GM19463 (cell line): ENCODE data around the gene CHCHD6.

Source experiments
- ATAC-seq: cut with Tn5 transposase; IDR thresholded peaks from one replicate; pipeline ENCODE4 v1.9.1; 2021; ENCODE audit warnings: mild to moderate bottlenecking, moderate library complexity; ENCODE audit not compliant: unreplicated experiment

CHCHD6 gene

DNA sequence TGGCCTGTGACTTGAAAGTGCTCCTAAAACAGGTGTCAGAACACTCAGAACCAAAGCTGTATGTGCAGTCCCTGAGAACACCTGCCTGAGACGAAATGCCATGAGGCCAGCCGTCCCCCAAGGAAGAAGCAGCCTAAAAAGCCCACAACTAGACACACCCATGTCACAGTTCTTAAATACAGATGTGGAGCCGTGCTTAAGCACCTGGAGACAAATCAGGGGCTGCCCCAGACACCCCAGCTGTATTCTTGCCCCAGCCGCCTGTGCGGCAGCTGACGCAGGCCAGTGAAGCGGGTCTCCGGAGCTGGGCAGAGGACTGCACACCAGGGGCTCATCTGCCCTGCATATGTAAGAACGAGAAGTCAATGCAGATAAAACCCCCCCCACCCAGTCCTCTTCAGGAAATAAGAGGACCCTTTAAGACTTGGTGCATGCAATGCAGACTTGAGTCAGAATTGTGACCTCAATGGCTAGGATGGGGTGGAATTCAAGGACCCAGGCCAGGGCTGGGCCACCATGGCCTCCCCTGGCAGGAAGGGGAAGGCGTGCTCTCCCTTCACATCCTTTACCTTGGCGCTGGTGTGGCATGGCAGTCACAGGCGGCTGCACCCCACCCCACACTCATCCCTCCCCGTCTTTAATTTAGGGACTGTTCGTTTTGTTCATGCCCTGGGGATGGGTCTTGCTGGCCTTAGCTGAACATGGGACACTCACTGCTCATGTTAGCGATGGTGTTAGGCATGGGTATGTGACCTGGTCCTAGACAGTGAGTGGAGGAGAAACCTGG lies 251.2 kb downstream of the CHCHD6 start:
- ATAC-seq: peak; percentile 63

DNA sequence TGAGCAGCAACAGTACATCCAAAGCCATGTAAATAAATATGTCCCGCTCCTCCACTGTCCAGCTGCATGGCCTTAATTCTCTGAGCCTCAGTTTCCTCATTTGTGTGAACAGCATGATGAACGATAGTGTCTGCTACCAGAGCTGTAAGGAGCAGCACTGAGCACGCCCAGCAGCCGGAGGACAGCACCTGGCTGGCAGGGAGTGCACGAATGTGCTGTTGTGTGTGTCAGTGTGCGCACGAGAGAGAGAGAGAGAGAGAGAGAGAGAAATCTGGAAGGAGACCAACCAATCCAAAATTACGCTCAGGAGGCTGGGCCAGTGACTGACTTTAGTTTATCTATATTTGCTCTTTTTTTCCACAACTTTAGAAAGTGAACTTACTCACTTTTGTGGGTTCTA lies 252.3 kb downstream of the CHCHD6 start:
- ATAC-seq: no peak

DNA sequence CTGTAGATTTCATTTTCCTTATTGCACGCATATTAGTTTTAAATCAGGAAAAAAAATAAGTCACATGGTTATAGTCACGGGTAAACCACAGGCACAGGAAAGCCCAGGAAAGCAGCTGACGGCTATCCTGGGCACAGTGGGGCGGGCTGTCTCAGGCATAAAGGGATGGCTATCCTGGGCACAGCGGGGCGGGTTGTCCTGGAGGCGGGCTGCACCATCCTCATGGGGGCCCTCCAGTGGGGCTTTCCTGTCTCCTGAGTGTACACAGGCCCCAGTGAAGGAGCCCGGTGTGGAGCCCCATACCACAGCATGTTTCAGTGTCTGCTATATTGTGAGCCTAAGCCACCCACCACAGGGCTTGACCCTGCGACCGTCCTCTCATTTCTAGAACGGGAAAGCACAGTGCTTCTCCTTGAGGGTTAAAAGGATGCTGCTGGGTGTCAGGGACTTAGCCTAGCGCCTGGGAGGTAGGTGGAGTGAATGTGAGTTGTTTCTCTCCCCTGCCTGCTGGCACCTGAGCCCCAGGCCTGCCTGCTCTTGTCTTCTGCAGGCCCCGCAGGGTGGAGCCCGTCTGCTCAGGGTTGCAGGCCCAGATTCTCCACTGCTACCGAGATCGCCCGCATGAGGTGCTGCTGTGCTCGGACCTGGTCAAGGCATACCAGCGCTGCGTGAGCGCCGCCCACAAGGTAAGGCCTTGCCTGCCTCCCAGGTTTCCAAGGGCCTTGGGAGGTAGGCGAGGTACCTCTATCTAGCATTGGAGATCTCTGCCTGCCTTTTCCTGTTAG lies 253.0 kb downstream of the CHCHD6 start:
- ATAC-seq: no peak

DNA sequence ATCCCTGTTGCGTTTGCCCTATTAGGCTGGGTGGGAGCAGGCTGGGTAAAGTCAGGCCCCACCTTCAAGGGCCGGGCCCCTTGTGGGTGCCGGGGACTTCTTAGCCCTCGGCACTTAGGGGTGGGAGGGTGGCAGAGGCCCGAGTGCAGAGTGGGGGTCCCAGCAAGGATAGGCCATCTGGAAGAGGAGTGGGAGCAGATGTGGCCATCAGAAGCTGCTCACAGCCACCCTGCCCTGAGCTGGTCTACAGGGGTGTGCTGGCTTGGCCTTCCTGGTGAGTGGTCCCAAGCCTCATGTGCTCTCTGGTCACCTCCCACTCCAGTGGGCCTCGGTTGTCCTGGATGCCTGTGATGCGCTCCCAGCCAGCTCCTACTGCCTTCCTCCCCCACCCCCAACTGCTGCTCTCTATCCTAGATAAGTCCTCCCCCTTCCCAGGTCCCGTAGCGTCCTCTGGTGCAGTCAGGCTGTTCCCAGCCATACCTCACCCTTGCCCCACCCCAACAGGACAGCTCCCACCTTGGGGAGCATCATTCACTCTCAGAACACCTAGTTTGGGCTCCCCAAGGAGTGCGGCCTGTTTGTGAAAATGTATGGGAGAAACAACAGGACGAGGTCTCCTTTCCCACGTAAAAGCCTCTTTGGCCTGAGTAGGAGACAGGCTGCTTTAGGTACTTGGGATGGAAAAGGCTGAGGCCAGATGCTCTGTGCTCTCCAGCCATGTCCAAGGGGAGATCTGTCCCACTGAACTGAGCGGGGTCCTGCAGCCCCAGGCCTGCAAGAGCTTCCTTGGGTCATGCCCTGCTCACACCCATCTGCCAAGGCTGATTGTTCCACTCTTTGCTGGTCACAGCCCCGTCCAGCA lies 254.0 kb downstream of the CHCHD6 start:
- no peak for ATAC-seq

DNA sequence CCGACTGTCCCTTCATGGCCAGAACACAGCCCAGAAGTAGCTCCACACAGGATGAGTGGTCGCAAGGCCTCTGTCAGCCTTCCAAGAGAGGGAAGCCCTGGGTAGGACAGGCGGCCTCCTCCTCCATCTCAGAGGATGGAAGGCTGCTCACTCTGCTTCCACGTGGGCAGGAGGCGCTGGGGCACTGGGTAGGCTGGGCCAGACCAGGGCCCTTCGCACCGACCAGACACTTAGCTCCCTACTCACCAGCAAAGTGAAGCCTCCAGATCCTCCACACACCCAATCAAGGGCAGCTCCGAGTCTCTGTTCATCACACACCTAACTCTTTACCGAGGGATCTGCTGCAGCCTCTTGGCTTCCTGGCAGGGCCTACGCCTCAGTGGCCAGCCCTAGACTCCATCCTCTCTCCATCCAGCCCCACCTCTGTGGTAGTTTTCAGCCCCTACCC lies 254.6 kb downstream of the CHCHD6 start:
- ATAC-seq: no peak

DNA sequence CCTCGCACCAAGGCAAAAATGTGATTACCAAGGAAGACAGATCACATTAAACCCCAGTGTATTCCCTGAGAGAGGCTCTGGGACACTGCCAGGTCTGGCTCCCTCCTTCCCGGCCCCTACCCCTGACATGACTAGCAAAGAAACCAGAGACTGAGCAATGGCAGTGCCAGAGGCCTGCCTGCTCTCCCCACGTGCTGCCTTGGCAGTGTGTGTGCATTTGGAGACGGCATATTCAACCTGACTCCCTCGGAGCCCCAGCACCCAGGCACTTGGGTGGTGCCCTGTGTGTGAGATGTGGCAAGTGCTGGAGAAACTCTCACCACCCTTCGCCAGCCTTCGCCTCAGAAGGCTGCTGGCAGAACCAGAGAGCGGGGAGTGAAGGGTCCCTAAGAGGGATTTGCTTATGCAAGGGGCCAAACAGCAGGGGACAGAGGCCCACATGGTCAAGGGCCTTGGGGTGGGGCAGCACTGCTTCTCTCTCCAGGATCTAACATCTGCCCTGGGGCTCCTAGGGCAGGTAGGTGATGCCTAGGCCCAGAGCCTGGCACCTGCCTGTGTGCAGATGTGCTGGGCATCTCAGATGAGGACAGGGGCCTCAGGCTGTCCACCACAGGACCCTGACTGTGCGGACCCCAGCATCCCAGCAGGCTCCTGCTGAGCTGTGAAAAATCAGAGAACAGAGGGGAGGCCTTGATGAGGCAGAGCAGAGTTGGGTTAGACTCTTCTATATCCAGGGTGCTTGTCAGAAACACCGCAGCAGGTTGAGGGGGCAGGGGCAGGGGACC lies 255.3 kb downstream of the CHCHD6 start:
- ATAC-seq: no peak

DNA sequence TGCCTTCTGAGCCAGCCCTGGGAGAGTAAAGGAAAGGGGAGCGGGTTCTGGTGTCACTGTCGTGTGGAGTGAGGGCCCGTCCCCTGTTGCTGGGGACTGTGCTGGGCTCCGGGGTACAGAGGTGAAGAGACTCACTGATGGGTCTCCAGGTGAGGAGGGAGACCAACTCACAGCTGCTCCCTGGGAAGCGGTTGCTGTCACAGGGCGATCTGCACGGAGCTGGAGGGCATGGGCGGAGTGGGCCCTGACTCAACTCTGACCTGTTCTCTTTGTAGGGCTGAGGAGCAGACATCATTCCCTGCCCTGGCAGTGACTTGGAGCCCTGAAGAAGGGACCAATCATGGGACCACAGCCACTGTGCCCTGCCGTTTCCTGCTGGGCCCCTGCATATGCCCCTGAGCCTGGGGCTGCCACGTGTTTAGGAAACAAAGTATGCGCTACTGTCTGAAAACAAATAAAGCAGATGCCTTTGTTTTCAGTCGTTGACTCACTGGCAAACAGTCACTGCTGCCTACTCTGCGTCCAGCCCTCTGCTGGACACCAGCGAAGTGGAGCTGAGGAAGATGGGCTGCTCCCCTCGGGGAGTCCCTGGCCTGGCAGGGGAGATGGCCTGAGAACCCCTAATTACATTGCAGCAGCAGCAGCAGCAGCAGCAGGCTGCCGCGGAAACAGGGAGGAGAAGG lies 256.0 kb downstream of the CHCHD6 start:
- no peak for ATAC-seq

DNA sequence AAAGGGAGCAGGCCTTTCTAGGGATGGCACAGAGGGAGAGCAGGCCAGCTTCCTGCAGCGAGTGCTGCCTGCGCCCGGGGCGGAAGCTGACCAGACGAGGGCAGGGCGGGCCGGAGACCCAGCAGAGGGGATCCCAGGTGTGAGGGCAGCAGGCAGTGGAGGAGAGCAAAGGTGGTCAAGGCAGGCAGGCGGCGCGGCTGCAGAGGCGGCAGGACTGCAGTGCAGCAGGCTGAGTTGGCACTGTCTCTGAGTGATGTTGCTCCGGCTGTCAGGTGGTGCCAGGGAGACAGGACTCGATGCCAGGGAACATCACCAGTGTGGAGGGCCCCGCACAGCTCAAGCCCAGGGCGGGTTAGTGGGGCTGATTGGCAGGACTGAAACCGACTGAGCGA lies 256.6 kb downstream of the CHCHD6 start:
- no peak for ATAC-seq

DNA sequence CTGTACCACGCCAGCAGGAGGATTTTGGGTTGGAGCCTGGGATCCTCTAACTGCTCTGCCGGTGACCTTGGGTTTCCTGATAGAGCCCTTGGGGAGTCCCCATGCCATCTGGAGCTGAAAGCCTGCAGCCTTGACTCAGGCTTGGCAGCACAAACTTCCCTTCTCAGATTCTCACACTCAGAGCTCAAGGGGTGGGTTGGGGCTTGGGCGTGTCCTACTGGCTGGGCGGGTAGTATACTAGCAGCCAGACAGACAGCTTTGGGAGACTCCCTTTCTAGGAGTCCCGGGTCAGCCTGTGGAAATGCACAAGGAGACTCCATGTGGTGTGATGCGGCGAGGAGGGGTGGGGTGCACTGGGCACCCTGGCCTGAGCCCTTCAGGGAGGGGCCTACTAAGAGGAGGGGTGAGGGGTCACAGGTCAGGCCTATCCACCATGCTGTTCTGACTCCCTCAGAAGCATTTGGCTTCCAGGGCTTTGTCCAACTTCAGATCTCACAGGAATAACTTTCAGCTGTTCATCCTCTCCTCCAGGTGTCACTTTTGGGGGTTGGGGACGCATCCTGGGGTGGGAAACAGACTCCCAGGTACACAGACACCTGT lies 257.3 kb downstream of the CHCHD6 start:
- ATAC-seq: peak; percentile 93

DNA sequence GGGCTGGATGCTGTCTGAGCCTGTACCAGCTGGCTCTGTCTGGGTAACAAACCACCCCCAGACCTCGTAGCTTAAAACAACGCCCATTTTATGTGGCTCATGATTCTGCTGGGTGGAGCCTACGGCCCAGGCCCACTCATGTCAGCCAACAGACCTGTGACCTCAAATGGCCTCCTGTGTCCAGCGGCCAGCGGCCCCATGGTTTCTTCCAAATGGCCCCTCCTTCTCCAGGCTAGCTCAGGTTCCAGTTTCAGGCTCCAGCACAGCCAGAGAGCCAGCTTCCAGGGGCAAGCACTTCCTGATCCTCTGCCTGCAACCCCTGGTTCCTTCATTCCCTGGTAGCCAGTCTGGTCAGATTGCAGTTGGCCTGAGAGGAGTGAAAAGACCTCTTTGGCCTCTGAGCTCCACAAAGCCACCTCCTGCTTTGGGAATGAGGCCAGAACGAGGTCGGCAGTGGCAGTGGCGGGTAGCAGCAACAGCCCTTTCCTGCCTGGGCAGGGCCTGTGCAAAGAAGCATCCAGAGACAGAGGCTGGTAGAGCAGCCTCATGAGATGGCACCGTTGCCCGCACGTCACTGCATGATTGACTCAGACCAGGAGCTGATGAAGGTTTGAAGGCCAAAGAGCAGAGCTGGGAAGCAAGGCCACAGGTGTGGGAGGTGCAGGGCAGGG lies 257.9 kb downstream of the CHCHD6 start:
- no peak for ATAC-seq

DNA sequence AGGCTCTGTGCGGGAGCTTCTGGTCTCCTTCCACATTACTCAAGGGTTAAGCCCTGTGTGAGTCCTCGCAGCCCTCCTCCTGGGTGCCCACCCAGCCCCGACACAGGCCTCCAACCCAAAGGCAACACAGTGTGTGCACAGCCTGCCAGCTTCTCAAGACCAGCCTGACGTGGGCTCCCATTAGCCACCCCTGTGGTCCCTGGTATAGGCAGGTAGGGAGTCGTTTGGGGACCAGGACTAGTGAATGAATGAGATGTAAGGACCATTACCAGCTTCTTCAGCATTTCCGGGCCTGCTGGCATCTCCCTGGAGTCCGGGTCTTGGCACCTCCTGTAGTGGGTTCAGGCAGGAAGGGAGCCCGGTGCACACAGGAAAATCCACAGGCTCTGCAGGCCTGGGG lies 258.7 kb downstream of the CHCHD6 start:
- ATAC-seq: no peak

DNA sequence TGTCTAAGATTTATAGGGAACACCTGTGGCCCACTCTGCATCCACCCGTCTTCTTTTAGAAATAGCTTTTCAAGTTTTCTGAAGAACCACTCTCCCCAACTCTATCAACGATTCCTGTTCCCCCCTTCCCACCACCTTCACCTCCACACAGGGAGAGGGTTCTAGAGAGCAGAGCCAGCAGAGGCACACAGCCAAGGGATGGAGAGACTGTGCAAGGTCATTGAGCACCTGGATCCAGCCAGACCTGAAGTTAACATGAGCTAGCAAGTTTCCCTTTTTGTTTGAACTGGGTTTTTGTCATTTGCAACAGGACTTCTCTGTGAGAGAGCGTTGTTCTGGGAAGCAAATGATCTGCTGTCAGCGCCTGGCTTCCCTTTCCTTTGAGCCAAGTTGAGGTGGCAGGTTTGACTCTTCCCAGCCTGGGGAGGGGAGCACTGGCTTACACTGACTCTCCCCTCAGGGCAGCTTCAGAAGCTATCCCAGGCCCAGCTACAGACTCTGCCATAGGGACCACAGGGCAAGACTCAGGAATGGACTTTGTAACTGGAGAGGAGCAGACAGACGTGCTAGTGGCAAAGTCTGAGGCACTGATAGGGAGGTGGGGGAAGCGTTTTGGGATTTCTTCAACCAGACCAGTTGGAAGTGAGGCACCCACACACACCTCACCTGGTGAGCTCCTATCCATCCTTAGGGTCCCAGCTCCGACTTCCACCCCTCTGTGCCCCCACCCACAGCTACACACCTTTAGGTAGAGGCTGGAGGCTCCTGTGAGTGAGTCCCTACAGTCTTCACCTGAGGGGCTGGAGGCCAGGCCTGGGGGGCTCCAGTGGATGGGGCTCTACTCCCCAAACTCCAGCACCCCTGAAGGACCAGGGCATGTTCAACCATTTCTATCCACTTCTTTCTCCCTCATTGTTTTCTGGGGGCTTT lies 259.5 kb downstream of the CHCHD6 start:
- ATAC-seq: no peak

DNA sequence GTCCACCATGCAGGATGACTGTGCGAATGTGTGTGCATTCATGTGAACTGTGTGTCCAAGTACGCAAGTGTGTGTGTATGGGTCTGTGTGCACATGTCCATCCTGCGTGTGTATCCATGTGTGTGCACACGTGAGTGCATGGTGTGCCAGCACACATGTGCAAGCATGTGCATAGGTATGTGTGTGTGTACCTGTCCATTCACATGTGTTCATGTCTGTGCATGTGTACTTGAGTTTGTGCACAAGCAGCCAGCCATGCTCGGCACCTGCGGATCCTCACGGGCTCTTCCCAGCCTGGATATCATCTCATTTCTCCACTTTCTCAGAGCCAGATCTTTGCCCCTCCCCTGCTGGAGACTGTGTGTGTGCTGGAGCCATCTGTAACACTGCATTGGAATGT lies 260.2 kb downstream of the CHCHD6 start:
- no peak for ATAC-seq

DNA sequence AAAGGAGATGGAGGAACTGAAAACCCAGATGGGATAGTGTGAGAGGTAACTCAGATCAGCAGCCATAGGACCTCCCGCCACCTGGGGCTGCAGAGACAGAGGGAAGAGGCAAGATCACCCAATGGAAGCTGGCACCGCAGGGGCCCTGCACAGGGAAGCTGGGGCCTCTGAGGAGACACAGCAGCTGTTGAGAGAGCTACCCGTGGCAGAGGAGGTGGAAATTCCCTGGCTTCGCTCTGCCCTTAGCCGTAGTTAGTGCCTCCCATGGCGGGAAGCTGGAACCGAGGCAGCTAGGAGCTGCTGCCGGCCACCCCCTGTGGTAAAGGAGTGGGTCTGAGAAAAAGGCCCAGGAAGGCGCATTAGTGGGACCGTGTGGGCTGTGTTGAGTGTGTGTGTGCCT lies 260.9 kb downstream of the CHCHD6 start:
- ATAC-seq: no peak

DNA sequence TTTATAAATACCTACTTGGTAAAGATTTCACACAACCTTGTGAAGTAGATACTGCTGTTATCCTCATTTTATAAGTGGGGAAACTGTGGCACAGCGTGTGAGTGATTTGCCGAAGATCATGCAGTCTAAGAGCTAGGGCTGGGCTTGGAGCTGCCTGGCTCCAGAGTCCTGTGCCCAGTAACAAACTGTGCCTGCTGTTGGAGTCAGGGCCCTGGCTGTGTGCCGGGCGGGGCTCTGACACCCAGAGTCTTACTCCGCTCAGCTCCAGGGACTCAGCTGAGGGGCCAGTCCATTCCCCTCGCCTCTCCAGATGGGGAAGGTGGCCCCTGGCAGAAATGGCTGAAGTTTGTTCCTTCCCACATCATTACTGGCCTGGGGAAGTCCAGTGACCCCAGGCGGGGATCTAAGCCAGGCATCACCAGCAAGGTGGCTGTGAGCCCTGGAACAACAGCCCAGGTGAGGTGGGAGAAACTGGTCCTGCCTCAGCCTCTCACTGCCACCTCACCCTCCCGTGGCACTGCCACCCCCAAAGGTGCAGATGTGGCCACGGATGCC lies 261.6 kb downstream of the CHCHD6 start:
- no peak for ATAC-seq

DNA sequence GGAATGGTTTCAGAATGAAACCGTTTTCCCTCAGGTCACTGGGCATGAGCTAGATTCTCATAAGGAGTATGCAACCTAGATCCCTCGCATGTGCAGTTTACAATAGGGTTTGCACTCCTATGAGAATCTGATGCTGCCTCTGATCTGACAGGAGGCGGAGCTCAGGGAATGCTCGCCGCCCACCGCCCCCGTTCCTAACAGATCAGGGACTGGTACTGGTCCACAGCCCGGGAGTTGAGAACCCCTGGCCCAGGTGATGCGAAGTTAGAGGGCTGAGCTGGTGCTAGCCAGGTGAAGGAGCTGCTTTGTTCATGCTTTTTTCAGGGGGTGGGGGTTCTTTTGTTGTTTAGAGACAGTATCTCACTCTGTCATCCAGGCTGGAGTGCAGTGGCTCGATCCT lies 263.3 kb downstream of the CHCHD6 start:
- no peak for ATAC-seq
